Mesothelial cell of epicardium (in vitro differentiated cells): Measurements from ENCODE around the gene TRHDE. TPM values are rescaled to one million over a fixed set of nuclear protein-coding genes. Genes with fewer than 3 reads are reported as not detected.

Experiments used
- DNase-seq, 2 experiments: peaks; one replicate each; pipeline ENCODE4 v3.0.0; 2021; ENCODE audit warnings: low spot score in 2 of 2; ENCODE audit not compliant: unreplicated experiment in 2 of 2
- H3K27ac Mint-ChIP-seq: 2 replicates; pipeline ENCODE4 v1.8.0; 2021; ENCODE audit warnings: mixed read lengths
- H3K27me3 Mint-ChIP-seq: 2 replicates; pipeline ENCODE4 v1.8.0; 2021; ENCODE audit warnings: low read depth, mixed read lengths
- H3K36me3 Mint-ChIP-seq: 2 replicates; pipeline ENCODE4 v1.8.0; 2021; ENCODE audit warnings: mixed read lengths
- H3K4me1 Mint-ChIP-seq: 2 replicates; pipeline ENCODE4 v1.8.0; 2021; ENCODE audit warnings: mixed read lengths
- H3K4me3 Mint-ChIP-seq: 2 replicates; pipeline ENCODE4 v1.8.0; 2021; ENCODE audit warnings: mild to moderate bottlenecking, moderate library complexity, mixed read lengths
- H3K9me3 Mint-ChIP-seq: 2 replicates; pipeline ENCODE4 v1.8.0; 2021; ENCODE audit warnings: mixed read lengths
- CTCF ChIP-seq: fragments of 200-600 bp; sonication (generic); IDR thresholded peaks from one replicate; pipeline ENCODE4 v1.5.0; 2021; ENCODE audit warnings: antibody characterized with exemption; ENCODE audit not compliant: unreplicated experiment
- total RNA-seq: library from RNA; stranded (reverse); gene quantifications from 3 replicates; pipeline ENCODE4 v1.2.1, GENCODE V29; 2021

The TRHDE gene
- total RNA-seq, 1 donor from 2014 or later = 1.0 TPM

- no peak for DNase-seq
- peaks cover 3% of the 10 kb centered on the region for H3K4me1 Mint-ChIP-seq
- H3K9me3 Mint-ChIP-seq = peaks cover 13% of the 10 kb centered on the region
- no peak overlapping the region for H3K4me3 Mint-ChIP-seq
- no peaks in the 10 kb centered on the region for H3K27me3 Mint-ChIP-seq
- TF ChIP-seq CTCF = no peak
- H3K27ac Mint-ChIP-seq = no peak overlapping the region
- peaks cover 2% of the 10 kb centered on the region for H3K36me3 Mint-ChIP-seq
Measured at GRCh38 chr12:72716221-72716620, 444.1 kb downstream of the TRHDE start.

- Mint-ChIP-seq H3K27ac (no peak overlapping the region), H3K4me3 (no peak overlapping the region), H3K27me3 (no peaks in the 10 kb centered on the region), H3K9me3 (peaks cover 19% of the 10 kb centered on the region), H3K4me1 (peaks cover 3% of the 10 kb centered on the region), H3K36me3 (peaks cover 2% of the 10 kb centered on the region)
- DNase-seq = no peak
- TF ChIP-seq CTCF = no peak
Measured at GRCh38 chr12:72717036-72717435, 444.9 kb downstream of the TRHDE start.
